ENCODE results near the gene SNX9.

SNX9 gene

GRCh38 chr6:157806131-157806855 lies 16.8 kb upstream of the SNX9 start:
- Histone ChIP-seq H3K27me3 (ENCODE audit: control insufficient read depth, insufficient read depth, low read length) (no peaks in the 10 kb centered on the region), H3K9me3 (replicated peaks; ENCODE audit: low read length) (no peaks in the 10 kb centered on the region), H3K4me2 (ENCODE audit: low read length) (no peak overlapping the region), H3K4me1 (ENCODE audit: control insufficient read depth, insufficient read depth, low read length) (peaks cover 10% of the 10 kb centered on the region), H3K36me3 (ENCODE audit: insufficient read depth, low read length) (no peaks in the 10 kb centered on the region), H3K4me3 (ENCODE audit: low read length) (no peak overlapping the region), H3K9ac (ENCODE audit: low read depth, low read length) (no peak overlapping the region)

DNA sequence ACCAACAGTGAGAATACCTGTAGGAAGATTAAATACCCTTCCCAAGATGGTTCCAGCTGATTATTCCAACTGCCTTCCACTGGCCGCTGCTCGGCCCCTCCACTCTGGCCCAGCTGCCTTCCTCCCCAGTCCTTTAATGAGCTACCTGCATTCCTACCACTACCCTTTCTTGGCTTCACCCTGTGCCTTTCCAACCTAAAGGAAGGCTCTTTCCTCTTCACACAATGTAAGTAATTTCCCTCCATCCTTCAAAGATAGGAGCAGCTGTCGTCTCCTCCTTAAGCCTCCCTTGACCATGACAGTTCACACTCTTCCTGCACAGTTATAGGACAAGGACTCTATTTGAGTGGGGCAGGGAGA lies 16.2 kb upstream of the SNX9 start:
- H3K27me3 ChIP-seq (ENCODE audit: control insufficient read depth, insufficient read depth, low read length) = no peaks in the 10 kb centered on the region
- H3K9me3 ChIP-seq (replicated peaks; ENCODE audit: low read length) = no peaks in the 10 kb centered on the region
- H3K4me3 ChIP-seq (ENCODE audit: low read length) = no peak overlapping the region
- H3K9ac ChIP-seq (ENCODE audit: low read depth, low read length) = no peak overlapping the region
- peaks cover 14% of the 10 kb centered on the region for H3K4me1 ChIP-seq (ENCODE audit: control insufficient read depth, insufficient read depth, low read length)
- no peak overlapping the region for H3K4me2 ChIP-seq (ENCODE audit: low read length)
- no peaks in the 10 kb centered on the region for H3K36me3 ChIP-seq (ENCODE audit: insufficient read depth, low read length)

DNA sequence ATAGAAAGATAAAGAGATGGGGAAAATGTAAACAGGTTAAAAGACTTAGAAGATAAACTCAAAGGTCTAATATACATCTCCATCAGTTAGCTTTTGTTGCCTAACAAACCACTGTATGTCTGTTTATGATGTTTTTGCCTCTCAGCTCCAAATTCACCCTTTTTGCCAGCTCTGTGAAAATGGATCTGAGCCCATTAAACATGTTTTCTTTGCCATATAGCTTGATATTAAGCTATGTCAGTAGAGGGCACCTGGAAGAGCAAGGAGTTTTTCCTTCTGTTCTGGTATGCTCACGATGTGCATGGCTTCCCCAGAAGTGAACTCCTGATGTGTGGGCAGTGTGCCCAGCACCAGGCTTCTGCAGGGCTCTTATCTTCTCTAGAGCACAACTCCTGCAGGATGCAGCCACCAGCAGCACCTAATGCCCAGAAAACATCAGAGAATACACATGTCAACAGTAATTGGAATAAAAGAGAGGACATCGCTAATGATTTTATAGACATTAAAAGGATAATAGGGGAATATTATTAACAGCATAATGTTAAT lies 14.6 kb upstream of the SNX9 start:
- no peaks in the 10 kb centered on the region for H3K36me3 ChIP-seq (ENCODE audit: insufficient read depth, low read length)
- H3K9me3 ChIP-seq (replicated peaks; ENCODE audit: low read length) = no peaks in the 10 kb centered on the region
- H3K4me3 ChIP-seq (ENCODE audit: low read length) = no peak overlapping the region
- no peak overlapping the region for H3K9ac ChIP-seq (ENCODE audit: low read depth, low read length)
- H3K4me2 ChIP-seq (ENCODE audit: low read length) = no peak overlapping the region
- H3K4me1 ChIP-seq (ENCODE audit: control insufficient read depth, insufficient read depth, low read length) = peaks cover 30% of the 10 kb centered on the region
- no peaks in the 10 kb centered on the region for H3K27me3 ChIP-seq (ENCODE audit: control insufficient read depth, insufficient read depth, low read length)

- Histone ChIP-seq H3K4me1 (ENCODE audit: control insufficient read depth, insufficient read depth, low read length) (peaks cover 36% of the 10 kb centered on the region), H3K4me2 (ENCODE audit: low read length) (no peak overlapping the region), H3K27me3 (ENCODE audit: control insufficient read depth, insufficient read depth, low read length) (no peaks in the 10 kb centered on the region), H3K36me3 (ENCODE audit: insufficient read depth, low read length) (no peaks in the 10 kb centered on the region), H3K9me3 (replicated peaks; ENCODE audit: low read length) (no peaks in the 10 kb centered on the region), H3K9ac (ENCODE audit: low read depth, low read length) (no peak overlapping the region), H3K4me3 (ENCODE audit: low read length) (no peak overlapping the region)
Measured at GRCh38 chr6:157809613-157810012, 13.4 kb upstream of the SNX9 start.

DNA sequence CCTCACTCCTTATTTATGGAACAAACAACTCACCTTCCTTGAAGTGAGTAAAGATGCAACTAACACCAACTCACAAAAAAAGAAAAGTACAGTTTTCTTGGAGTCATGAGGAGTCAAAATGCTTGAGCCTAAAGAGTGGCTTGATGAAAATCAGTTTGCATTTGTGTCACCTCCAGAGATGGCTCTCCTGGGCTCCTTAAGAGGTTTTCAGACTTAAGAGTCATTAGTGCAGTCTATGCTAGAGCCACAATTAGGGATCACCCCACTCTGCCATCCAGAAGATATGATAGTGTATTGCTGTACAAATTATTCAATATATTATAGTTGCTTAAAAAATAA lies 11.9 kb upstream of the SNX9 start:
- Histone ChIP-seq H3K9me3 (replicated peaks; ENCODE audit: low read length) (no peaks in the 10 kb centered on the region), H3K4me3 (ENCODE audit: low read length) (no peak overlapping the region), H3K4me2 (ENCODE audit: low read length) (no peak overlapping the region), H3K36me3 (ENCODE audit: insufficient read depth, low read length) (no peaks in the 10 kb centered on the region), H3K27me3 (ENCODE audit: control insufficient read depth, insufficient read depth, low read length) (no peaks in the 10 kb centered on the region), H3K9ac (ENCODE audit: low read depth, low read length) (no peak overlapping the region), H3K4me1 (ENCODE audit: control insufficient read depth, insufficient read depth, low read length) (peaks cover 37% of the 10 kb centered on the region)

DNA sequence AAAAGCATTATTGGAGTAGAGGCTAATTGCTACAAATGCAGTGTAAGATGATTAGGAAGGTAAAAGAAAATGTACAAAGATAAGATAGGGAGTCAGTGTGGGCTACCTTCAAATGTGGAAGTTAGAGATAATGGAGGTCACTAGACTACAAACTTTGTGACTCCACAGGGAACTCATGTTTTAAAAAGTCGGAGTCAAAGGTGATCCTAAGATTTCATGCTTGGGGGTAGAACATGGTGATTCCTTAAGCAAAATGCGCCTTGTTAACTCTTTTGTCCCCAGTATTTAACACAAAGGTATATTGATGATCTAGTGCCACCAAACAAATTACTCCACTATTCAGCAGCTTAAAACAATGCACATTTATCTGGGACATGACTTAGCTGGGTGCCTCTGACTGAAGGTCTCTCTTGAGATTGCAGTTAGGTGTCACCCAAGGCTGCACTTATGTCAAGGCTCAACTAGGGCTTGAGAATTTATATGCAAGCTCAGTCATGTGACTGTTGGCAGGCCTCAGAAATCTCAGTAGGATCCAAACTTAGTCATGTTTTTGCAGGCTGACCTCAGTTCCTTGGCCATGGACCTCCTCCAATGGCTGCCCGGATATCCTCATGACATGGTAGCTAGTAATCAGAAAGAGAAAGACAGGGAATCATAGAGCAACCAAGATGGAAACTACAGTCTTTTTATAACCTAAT lies 11.4 kb upstream of the SNX9 start:
- Histone ChIP-seq H3K4me2 (ENCODE audit: low read length) (no peak overlapping the region), H3K4me1 (ENCODE audit: control insufficient read depth, insufficient read depth, low read length) (peaks cover 37% of the 10 kb centered on the region), H3K9me3 (replicated peaks; ENCODE audit: low read length) (no peaks in the 10 kb centered on the region), H3K36me3 (ENCODE audit: insufficient read depth, low read length) (no peaks in the 10 kb centered on the region), H3K9ac (ENCODE audit: low read depth, low read length) (no peak overlapping the region), H3K27me3 (ENCODE audit: control insufficient read depth, insufficient read depth, low read length) (no peaks in the 10 kb centered on the region), H3K4me3 (ENCODE audit: low read length) (no peak overlapping the region)

DNA sequence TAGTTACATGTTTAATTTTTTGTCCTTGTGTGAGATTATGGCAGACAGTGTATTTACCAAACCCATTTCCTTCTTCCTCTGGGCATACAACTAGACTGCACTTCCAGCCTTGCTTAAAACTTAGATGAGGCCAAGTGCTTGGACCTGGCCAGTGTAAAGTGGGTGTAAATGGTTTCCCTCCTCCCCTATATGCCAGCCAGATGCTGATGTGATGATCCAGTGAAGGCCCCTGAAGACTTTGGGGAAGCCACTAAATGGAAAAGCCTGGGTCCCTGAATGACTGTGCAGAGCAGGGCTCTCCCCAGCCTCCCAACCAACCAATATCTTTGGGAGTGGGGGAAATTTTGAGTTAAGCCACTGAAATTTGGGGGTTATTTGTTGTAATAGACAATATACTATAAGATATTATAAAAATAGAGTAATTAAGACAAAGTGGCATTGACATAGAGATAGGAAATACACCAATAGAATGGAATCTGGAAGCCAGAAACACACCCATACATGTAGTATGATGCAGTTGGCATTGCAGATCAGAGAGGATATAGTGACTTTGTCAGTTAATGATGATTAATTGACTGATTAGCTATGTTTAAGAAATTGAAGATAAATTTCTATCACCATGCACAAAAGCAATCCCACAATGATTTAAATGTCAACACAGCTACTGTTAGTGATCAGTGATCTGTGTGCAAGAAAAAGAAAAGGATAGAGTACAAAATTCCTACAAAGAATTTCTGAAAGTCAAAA lies 10.4 kb upstream of the SNX9 start:
- Histone ChIP-seq H3K4me1 (ENCODE audit: control insufficient read depth, insufficient read depth, low read length) (peaks cover 33% of the 10 kb centered on the region), H3K4me3 (ENCODE audit: low read length) (no peak overlapping the region), H3K9me3 (replicated peaks; ENCODE audit: low read length) (no peaks in the 10 kb centered on the region), H3K36me3 (ENCODE audit: insufficient read depth, low read length) (no peaks in the 10 kb centered on the region), H3K4me2 (ENCODE audit: low read length) (peak overlapping the region; percentile 64), H3K9ac (ENCODE audit: low read depth, low read length) (peak overlapping the region; percentile 61), H3K27me3 (ENCODE audit: control insufficient read depth, insufficient read depth, low read length) (no peaks in the 10 kb centered on the region)

DNA sequence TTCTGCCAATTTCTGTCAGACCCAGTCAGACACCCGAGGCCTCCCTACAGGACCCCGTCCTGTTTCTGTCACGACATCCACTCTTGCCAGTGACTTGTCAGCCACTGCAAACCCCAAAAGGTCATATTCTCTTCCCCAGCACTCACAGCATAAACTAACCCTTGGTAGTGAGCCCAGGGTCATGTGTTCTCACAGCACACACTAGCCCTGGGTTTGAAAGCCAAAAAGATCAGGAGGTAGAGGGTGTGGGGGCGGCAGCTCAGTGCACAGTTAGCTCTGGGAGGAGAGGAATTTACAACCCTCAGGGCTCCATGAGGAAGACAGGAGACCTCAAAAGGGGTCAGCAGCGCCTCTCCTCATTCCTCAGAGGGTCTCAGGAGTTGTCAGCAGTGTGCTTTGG lies 9.9 kb upstream of the SNX9 start:
- Histone ChIP-seq H3K4me1 (ENCODE audit: control insufficient read depth, insufficient read depth, low read length) (peaks cover 33% of the 10 kb centered on the region), H3K9me3 (replicated peaks; ENCODE audit: low read length) (no peaks in the 10 kb centered on the region), H3K4me2 (ENCODE audit: low read length) (peak overlapping the region; percentile 64), H3K9ac (ENCODE audit: low read depth, low read length) (peak overlapping the region; percentile 61), H3K27me3 (ENCODE audit: control insufficient read depth, insufficient read depth, low read length) (no peaks in the 10 kb centered on the region), H3K4me3 (ENCODE audit: low read length) (no peak overlapping the region), H3K36me3 (ENCODE audit: insufficient read depth, low read length) (no peaks in the 10 kb centered on the region)

DNA sequence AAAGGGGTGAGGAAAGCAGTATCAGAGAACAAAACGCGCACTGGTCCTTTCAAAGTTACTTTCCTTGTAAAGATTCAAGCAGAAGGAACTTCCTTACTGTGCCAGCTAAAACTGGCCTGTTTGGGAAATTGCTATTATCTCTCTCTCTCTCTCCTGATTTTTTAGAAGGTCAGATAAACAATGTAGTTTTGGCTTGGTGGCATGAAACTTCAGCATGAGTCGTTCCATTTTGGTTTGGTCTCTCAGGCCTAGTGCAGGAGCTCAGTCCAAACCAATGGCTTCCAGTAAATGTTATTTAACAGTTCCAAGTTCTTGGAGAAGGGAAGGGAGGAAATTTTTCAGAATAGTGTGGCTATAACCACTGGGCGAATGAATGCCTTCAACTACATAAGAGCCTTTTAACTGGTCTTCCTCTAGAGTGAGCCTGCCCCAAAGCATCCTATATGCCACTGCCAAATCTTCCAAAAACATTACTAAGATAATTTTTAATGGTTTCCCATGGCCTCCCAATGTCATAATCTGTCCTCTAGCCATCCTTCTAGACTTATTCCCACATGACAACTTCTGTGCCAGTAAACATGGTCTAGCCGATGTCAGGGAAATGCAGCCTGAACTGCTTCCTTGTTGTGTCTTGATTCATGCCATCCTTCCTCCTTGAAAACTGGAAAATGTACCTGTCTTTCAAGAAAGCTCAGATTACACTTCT lies 9.1 kb upstream of the SNX9 start:
- Histone ChIP-seq H3K36me3 (ENCODE audit: insufficient read depth, low read length) (no peaks in the 10 kb centered on the region), H3K27me3 (ENCODE audit: control insufficient read depth, insufficient read depth, low read length) (no peaks in the 10 kb centered on the region), H3K4me2 (ENCODE audit: low read length) (peak overlapping the region; percentile 64), H3K4me1 (ENCODE audit: control insufficient read depth, insufficient read depth, low read length) (peaks cover 33% of the 10 kb centered on the region), H3K9me3 (replicated peaks; ENCODE audit: low read length) (no peaks in the 10 kb centered on the region), H3K9ac (ENCODE audit: low read depth, low read length) (peak overlapping the region; percentile 61), H3K4me3 (ENCODE audit: low read length) (no peak overlapping the region)

- Histone ChIP-seq H3K4me1 (ENCODE audit: control insufficient read depth, insufficient read depth, low read length) (peaks cover 33% of the 10 kb centered on the region), H3K4me3 (ENCODE audit: low read length) (no peak overlapping the region), H3K4me2 (ENCODE audit: low read length) (no peak overlapping the region), H3K36me3 (ENCODE audit: insufficient read depth, low read length) (no peaks in the 10 kb centered on the region), H3K27me3 (ENCODE audit: control insufficient read depth, insufficient read depth, low read length) (no peaks in the 10 kb centered on the region), H3K9me3 (replicated peaks; ENCODE audit: low read length) (no peaks in the 10 kb centered on the region), H3K9ac (ENCODE audit: low read depth, low read length) (no peak overlapping the region)
Measured at GRCh38 chr6:157814883-157815282, 8.2 kb upstream of the SNX9 start.

DNA sequence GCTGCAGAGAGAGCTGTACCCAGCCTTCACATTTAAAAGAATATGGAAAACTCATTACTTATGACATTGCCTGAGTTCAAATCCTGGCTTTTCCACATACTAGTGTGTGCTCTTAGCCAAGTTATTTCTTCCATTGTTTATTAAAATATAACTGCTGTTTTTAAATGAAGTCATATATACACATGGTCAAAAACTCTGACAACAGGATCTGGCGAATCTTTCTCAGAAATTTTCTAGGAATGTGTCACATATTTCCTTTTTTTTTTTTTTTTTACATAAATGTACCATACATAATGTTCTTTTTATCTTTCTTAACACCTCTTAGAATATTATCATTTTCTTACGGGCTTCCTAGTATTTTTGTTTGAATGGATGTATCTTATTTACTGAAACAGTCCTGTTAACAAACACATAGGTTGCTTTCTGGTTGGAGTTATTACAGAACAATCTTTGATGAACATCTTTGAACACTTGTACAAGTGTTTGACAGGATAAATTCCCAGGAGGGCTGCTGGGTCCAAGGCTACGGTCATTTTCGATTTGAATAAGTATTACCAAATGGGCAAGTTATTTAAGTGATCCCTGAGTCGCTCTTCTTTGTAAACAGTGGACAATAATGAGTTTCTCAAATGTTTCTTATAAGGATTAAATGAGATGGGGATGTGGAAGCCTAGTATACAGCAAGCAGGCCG lies 1.6 kb upstream of the SNX9 start:
- Histone ChIP-seq H3K36me3 (ENCODE audit: insufficient read depth, low read length) (no peaks in the 10 kb centered on the region), H3K4me3 (ENCODE audit: low read length) (no peak overlapping the region), H3K9me3 (replicated peaks; ENCODE audit: low read length) (no peaks in the 10 kb centered on the region), H3K27me3 (ENCODE audit: control insufficient read depth, insufficient read depth, low read length) (no peaks in the 10 kb centered on the region), H3K9ac (ENCODE audit: low read depth, low read length) (no peak overlapping the region), H3K4me2 (ENCODE audit: low read length) (no peak overlapping the region), H3K4me1 (ENCODE audit: control insufficient read depth, insufficient read depth, low read length) (peaks cover 22% of the 10 kb centered on the region)

Measured in skeletal muscle satellite cell (primary cell).